ENCODE measurements around the gene TM4SF4.

TM4SF4 gene

DNA sequence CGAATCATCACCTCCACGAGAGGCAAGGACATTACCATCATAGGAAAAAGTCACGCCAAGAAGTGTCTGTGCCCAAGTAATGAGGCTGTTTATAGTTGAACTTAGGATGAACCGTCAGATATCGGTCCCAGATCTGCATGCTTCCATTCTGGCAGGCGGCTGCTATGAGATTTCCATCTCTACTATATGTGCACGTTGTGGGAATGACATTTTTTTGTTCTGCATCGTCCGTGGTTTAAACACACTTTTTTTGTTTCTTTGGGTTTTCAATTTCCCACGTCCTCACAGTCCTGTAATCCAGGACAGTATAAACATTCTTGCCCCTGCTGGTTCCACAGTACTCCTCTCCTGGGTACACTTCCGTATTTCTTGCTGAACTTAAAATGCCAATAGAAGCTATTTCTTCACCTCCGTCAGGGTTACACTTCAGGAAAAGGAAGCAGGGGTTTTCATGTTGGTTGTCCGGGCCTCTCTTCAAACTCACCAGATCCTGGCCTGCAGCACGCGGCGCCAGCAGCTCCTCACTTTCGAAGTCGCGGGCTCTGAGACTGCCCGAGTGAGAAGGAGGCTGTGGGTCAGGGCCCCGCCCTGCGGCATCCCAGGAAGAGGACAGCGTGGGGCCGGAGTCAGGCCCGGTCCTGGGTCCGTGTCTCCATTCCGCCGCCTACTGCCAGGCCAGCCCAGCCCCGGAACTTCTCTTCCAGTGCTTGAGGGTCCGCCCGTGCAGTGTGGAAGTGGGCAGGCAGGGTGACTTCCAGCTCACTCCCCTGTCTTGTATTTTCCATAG lies 9.8 kb upstream of the TM4SF4 start:
- TF ChIP-seq GATA1 (IDR thresholded peaks at IDR 0.05; ENCODE audit: low read depth, low read length) (no peak), POLR2A (IDR thresholded peaks at IDR 0.05; ENCODE audit: low read length) (no peak)
- no peak for DNase-seq

GRCh38 chr3:149465351-149465883 lies 9.1 kb upstream of the TM4SF4 start:
- TF ChIP-seq POLR2A (IDR thresholded peaks at IDR 0.05; ENCODE audit: low read length) (no peak), GATA1 (IDR thresholded peaks at IDR 0.05; ENCODE audit: low read depth, low read length) (no peak)
- DNase-seq, result no peak

DNA sequence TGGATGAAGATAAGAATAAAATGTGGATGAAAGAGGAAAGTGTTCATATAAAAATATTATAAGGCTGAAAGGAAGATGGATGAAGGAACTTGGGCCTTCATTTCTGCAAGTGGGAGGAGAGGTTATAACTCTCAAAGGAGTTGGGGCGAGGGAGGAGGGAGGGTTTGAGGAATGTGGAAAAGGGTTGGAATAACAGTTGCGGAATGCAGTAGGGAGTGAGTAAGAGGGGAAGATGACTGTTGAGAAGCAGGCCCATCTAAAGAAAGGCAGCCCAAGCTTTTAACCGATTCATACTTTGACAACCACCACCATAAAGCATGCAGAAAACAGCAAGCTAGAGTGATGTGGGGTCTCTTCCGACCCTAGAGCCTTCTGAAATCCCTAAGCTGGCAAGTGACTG lies 8.3 kb upstream of the TM4SF4 start:
- no peak for DNase-seq
- TF ChIP-seq GATA1 (IDR thresholded peaks at IDR 0.05; ENCODE audit: low read depth, low read length), result no peak
- TF ChIP-seq POLR2A (IDR thresholded peaks at IDR 0.05; ENCODE audit: low read length), result no peak

- no peak for DNase-seq
- TF ChIP-seq GATA1 (IDR thresholded peaks at IDR 0.05; ENCODE audit: low read depth, low read length) (no peak), POLR2A (IDR thresholded peaks at IDR 0.05; ENCODE audit: low read length) (no peak)
Measured at GRCh38 chr3:149468504-149469212, 5.8 kb upstream of the TM4SF4 start.

GRCh38 chr3:149470381-149470780 lies 4.1 kb upstream of the TM4SF4 start:
- no peak for DNase-seq
- TF ChIP-seq POLR2A (IDR thresholded peaks at IDR 0.05; ENCODE audit: low read length) (no peak), GATA1 (IDR thresholded peaks at IDR 0.05; ENCODE audit: low read depth, low read length) (no peak)

- DNase-seq, result no peak
- TF ChIP-seq GATA1 (IDR thresholded peaks at IDR 0.05; ENCODE audit: low read depth, low read length) (no peak), POLR2A (IDR thresholded peaks at IDR 0.05; ENCODE audit: low read length) (no peak)
Measured at GRCh38 chr3:149472030-149472797, 2.3 kb upstream of the TM4SF4 start.

DNA sequence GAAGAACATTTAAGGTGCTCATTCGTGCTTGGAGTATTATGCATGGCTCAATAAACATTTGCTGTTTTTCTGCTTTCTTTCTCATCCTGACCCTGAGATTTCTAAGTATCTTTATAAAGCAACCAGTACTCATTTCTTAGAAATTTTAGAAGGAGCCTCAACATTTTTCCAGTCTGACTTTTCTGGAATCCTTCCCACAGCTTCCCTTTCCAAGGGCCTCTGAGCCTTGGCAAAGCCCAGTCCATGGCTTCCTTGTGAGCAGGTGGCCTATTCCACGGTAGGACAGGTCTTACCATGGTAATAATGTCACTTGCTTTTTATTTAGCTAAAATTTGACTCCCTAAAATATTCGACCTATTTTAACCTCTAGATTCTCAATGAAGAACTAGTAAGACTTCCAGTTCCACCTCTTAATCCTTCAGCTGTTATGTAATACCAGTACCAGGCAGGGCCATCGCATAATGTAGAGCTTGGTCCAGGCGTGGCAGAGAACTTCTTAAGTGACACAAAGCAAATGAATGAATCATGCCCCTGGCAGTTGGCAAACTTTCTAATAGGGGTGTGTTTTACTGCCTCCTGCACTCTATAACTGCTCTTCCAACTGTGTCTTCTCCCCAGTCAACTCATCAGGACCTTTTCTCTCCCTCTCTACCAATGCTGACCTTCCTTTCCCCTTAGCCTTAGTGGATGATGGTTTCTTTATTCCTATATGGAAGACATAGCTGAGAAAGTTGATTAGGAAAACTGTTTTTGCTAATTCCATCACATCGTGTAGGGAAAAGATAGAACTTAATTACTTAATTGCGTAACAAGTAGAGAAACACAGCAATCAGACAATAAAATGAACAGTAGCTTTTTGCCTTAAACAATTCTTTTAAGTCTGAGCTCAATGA lies 894 bp upstream of the TM4SF4 start:
- DNase-seq, result no peak
- TF ChIP-seq POLR2A (IDR thresholded peaks at IDR 0.05; ENCODE audit: low read length) (no peak), GATA1 (IDR thresholded peaks at IDR 0.05; ENCODE audit: low read depth, low read length) (no peak)

DNA sequence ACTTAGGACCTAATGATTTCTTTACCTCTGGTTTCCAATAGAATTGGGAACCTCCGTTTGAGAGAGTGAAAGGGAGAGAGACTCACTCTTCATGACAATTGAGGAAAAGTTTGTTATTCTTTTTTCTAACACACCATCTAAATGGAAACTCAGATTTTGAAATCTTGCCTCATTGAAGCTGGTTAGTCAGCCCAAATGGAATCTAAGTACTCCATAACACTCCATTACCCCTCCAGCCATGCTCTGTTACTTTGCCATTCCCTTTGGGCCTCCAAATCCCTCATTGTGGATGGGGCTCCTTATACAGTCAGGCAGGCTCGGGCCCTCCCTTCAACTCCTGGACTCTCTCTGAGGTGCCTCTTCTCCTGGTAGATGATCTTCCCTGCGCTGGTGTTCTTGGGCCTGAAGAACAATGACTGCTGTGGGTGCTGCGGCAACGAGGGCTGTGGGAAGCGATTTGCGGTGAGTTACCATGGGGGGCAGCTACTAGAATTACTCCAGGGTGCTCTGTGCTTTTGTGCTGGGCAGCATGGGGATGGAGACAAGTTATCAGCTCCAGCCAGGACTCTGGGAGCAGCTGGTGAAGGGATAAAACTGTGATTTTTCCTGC lies 1.1 kb downstream of the TM4SF4 start:
- TF ChIP-seq POLR2A (IDR thresholded peaks at IDR 0.05; ENCODE audit: low read length) (no peak), GATA1 (IDR thresholded peaks at IDR 0.05; ENCODE audit: low read depth, low read length) (no peak)
- no peak for DNase-seq

GRCh38 chr3:149476225-149476624 lies 1.7 kb downstream of the TM4SF4 start:
- DNase-seq, result no peak
- TF ChIP-seq POLR2A (IDR thresholded peaks at IDR 0.05; ENCODE audit: low read length), result no peak
- no peak for TF ChIP-seq GATA1 (IDR thresholded peaks at IDR 0.05; ENCODE audit: low read depth, low read length)

- no peak for DNase-seq
- no peak for TF ChIP-seq POLR2A (IDR thresholded peaks at IDR 0.05; ENCODE audit: low read length)
Measured at GRCh38 chr3:149479621-149480325, 5.3 kb downstream of the TM4SF4 start.

DNA sequence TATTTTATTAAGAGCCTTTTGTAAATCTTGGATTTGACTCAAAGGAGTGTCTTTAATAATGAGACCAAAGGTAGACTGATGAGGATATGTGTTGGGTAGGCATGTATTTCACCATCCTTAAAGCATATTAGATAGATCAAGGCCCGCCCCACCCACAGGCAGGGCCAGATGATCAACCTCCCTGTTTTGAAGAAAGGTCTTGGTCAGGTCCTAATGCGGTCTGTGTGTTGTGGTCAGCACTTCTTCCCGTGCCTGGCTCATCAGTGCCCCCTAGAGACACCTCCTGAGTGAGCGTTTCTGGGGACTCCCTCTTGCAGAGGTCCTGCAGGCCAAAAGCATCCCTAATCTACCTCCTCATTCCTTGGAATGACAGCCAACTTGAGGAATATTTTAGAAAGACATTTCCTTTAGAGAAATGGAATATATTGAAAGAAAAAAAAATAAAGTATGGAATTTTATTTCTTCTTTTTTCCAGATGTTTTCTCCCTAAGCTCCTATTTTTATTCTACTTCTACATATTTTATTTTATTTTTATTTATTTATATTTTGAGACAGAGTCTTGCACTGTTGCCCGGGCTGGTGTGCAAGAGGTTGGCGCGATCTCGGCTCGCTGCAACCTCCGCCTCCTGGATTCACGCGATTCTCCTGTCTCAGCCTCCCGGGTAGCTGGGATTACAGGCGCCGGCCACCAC lies 6.0 kb downstream of the TM4SF4 start:
- TF ChIP-seq GATA1 (IDR thresholded peaks at IDR 0.05; ENCODE audit: low read depth, low read length) (no peak), POLR2A (IDR thresholded peaks at IDR 0.05; ENCODE audit: low read length) (no peak)
- peak; percentile 54 to 61 for DNase-seq

DNA sequence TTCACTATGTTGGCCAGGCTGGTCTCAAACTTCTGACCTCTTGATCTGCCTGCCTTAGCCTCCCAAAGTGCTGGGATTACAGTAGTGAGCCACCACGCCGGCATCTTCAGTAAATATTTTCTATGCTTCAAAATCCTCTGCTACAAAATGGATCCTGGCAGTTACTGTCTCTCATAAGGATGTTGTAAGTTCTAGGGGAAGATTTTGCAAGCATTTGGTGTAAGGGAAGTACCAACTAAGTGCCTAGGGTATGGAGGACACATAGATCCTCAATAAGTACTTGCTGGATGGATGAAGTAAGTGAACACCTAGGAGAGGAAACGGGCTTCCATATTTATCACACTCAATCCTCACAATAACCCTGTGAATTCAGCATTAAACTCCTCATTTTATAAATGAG lies 6.6 kb downstream of the TM4SF4 start:
- TF ChIP-seq GATA1 (IDR thresholded peaks at IDR 0.05; ENCODE audit: low read depth, low read length) (no peak), POLR2A (IDR thresholded peaks at IDR 0.05; ENCODE audit: low read length) (no peak)
- no peak for DNase-seq

Data from erythroblast (primary cell).